ENCODE results near the gene ID3. TPM values are rescaled to one million over a fixed set of nuclear protein-coding genes. Genes with fewer than 3 reads are reported as not detected.
A peak's percentile ranks its signal among the peaks of the same experiment; 100 is the strongest.

The ID3 gene
- total RNA-seq, 2 donors from 2014 or later = 65.9 to 118 TPM

DNA sequence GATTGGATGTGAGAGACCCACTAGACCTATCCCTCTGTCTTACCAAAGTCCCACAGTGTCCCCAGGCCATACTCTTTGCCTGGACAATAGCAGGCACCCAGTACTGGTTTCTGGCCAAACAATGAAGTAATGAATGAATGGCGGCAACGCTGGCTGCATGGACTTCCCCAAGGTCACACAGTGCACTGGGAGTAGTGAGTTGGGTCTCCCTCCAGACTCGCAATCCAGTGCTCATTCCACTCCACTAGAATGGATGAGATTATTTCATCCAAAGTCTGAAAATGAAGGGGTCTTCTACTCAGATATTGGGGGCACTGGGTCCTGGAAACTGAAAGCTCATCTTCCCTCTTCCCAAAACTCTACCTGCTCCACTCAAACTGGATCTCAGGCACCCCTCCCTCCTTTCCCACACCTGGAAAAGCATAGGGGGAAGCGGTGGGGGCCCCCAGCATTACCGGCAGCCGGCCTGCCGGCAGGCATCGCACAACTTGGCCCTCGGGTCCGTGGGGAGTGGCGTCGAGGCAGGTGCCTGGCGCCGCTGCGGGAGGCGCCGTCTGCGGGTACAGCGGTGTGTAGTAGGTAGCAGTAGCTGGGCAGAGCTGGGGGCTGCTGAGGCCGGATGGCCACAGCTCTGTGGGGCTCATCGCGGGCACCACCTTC lies 29.1 kb downstream of the ID3 start:
- intact Hi-C loops (cut with DNase I) = no loop called here
- no peak overlapping the region for H3K4me3 ChIP-seq
- no peaks in the 10 kb centered on the region for H3K27me3 ChIP-seq
- no peaks in the 10 kb centered on the region for H3K9me3 ChIP-seq
- H3K36me3 ChIP-seq (replicated peaks in 1 of 2; ENCODE audit: insufficient read depth in 1 of 2, low read depth in 2 of 2) = no peaks in the 10 kb centered on the region
- peaks cover 31% of the 10 kb centered on the region for H3K4me1 ChIP-seq
- H3K27ac ChIP-seq = no peak overlapping the region
- TF ChIP-seq, protein P1, sequence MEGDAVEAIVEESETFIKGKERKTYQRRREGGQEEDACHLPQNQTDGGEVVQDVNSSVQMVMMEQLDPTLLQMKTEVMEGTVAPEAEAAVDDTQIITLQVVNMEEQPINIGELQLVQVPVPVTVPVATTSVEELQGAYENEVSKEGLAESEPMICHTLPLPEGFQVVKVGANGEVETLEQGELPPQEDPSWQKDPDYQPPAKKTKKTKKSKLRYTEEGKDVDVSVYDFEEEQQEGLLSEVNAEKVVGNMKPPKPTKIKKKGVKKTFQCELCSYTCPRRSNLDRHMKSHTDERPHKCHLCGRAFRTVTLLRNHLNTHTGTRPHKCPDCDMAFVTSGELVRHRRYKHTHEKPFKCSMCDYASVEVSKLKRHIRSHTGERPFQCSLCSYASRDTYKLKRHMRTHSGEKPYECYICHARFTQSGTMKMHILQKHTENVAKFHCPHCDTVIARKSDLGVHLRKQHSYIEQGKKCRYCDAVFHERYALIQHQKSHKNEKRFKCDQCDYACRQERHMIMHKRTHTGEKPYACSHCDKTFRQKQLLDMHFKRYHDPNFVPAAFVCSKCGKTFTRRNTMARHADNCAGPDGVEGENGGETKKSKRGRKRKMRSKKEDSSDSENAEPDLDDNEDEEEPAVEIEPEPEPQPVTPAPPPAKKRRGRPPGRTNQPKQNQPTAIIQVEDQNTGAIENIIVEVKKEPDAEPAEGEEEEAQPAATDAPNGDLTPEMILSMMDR (IDR thresholded peaks at IDR 0.05) = no peak
- TF ChIP-seq POLR2A (IDR thresholded peaks at IDR 0.05) = no peak
- WGBS, 2 donors = 2 to 15% methylated on average over 6 to 22 of the region's 22 CpGs
- DNase-seq = peak in 1 of 4 donors; percentile 6
- ATAC-seq = no peak

DNA sequence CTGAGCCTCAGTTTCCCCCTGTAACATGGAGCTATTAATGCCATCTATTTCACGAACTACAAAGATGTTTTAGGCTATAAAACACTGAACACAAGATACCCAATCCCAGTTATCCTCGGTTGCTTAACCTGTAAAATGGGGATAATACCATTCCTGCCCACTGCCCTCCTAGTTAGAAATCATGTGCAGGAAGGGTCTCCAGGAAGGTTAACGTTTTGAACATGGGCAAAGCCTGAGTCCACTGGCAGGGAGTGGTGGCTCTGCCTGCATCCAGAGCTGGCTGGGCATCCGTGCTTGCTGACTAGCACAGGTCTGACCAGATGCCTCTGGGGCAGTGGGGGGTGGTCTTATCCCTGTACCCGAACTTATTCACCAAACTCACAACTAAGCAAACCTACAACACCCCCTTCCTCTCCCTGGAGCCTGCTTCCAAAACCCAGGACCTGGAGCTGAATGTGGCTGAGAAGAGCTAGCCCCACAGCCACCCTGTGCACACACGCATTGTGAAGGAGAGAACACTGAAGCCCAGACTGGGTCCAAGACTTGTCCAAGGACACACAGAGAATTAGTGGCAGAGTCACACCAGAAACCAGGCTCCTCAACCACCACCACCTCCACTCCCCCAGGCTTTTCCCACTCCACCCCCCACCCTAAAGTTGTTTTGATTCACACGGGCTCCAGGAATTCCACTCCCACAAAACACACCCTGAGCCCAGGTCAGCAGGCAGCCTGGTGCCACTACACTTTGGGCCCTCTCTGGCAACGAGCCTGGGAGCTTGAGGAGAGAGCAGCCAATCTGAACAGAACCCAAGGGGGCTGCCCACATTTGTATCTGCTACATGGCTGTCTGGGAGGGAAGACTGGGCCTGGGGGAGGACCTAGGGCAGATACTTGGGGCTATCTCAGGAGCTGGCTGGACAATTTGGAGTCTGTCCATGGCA lies 29.9 kb downstream of the ID3 start:
- Histone ChIP-seq H3K27me3 (no peaks in the 10 kb centered on the region), H3K4me1 (peaks cover 31% of the 10 kb centered on the region), H3K36me3 (replicated peaks in 1 of 2; ENCODE audit: insufficient read depth in 1 of 2, low read depth in 2 of 2) (no peaks in the 10 kb centered on the region), H3K9me3 (no peaks in the 10 kb centered on the region), H3K27ac (no peak overlapping the region), H3K4me3 (no peak overlapping the region)
- DNase-seq = peak in 1 of 4 donors; percentile 10
- ATAC-seq = no peak
- TF ChIP-seq, protein P1 (IDR thresholded peaks at IDR 0.05) = no peak
- TF ChIP-seq POLR2A (IDR thresholded peaks at IDR 0.05) = no peak
- intact Hi-C loops (cut with DNase I) = no loop called here
- 39 to 59% methylated on average over 7 to 8 of the region's 8 CpGs for WGBS, 2 donors

DNA sequence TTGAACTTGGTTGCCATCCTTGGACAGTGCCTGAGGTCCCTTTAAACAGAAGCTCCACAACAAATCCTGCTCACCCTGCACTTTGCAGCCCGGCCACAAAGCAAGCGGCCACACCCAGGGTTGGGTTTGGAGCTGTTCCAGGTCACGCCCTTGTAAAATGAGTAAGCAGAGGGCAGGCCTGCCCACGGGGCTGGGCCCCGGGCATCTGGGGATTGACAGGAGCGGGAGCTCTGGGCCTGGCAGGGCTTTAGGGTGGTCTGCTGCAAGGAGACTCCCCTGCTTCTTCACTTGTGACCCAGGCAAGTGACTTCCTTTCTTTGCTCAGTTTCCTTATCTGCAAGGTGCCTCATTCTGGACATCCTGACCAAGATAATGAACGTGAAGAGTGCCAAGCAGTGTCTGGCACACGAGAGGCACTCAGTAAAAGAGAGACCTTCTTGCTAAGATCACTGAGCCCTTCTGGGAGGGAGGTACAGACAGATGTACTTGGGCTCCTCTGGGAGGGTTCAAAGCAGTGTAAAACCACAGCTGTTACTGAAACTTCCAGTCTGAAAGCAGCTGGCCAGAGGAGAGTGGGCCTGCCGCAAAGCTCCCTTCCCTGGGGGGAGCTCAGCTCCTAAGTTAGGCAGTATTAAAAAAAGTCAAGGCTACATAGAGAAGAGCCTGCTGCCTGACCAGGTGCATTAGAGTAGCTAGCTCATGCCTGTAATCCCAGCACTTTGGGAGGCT lies 30.9 kb downstream of the ID3 start:
- peaks cover 31% of the 10 kb centered on the region for H3K4me1 ChIP-seq
- peak overlapping the region in 1 of 4 donors; percentile 30 for H3K27ac ChIP-seq
- intact Hi-C loops (cut with DNase I) = no loop called here
- no peaks in the 10 kb centered on the region for H3K9me3 ChIP-seq
- no peak overlapping the region for H3K4me3 ChIP-seq
- TF ChIP-seq POLR2A (IDR thresholded peaks at IDR 0.05) = no peak
- TF ChIP-seq, protein P1 (IDR thresholded peaks at IDR 0.05) = no peak
- no peaks in the 10 kb centered on the region for H3K27me3 ChIP-seq
- no peaks in the 10 kb centered on the region for H3K36me3 ChIP-seq (replicated peaks in 1 of 2; ENCODE audit: insufficient read depth in 1 of 2, low read depth in 2 of 2)
- WGBS, 2 donors = 9 to 11% methylated on average over 9 of the region's 9 CpGs
- DNase-seq = peak; percentile 83 to 89 (median 85)
- peak; percentile 64 for ATAC-seq

DNA sequence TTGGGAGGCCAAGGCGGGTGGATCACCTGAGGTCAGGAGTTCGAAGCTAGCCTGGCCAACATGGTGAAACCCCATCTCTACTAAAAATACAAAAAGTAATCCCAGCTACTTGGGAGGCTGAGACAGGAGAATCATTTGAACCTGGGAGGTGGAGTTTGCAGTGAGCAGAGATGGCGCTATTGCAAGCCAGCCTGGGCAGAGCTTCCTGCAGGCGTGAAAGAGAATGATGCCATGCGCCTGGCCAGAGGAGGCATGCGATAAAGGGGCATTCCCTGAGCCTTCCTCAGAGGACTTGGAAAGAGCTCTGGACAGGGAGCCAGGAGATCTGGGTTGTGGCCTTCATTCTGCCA lies 31.4 kb downstream of the ID3 start:
- no peak overlapping the region for H3K27ac ChIP-seq
- no peak overlapping the region for H3K4me3 ChIP-seq
- H3K9me3 ChIP-seq = no peaks in the 10 kb centered on the region
- no peaks in the 10 kb centered on the region for H3K27me3 ChIP-seq
- DNase-seq (no peak), ATAC-seq (no peak)
- intact Hi-C loops (cut with DNase I) = no loop called here
- H3K36me3 ChIP-seq (replicated peaks in 1 of 2; ENCODE audit: insufficient read depth in 1 of 2, low read depth in 2 of 2) = no peaks in the 10 kb centered on the region
- no peak for TF ChIP-seq POLR2A (IDR thresholded peaks at IDR 0.05)
- TF ChIP-seq, protein P1 (IDR thresholded peaks at IDR 0.05) = no peak
- 53 to 62% methylated on average over 6 of the region's 6 CpGs for WGBS, 2 donors
- H3K4me1 ChIP-seq = peaks cover 31% of the 10 kb centered on the region
